Keratinocyte (primary cell): ENCODE results near the gene CPEB3.

Source experiments
- CTCF ChIP-seq, 3 experiments: IDR thresholded peaks in 1 of 3; conservative IDR thresholded peaks in 1 of 3; optimal IDR thresholded peaks in 1 of 3; 2 replicates in 2 of 3; 3 replicates in 1 of 3; pipeline versions ENCODE3 to v1.5.1; 2011; ENCODE audit warnings: low read length in 3 of 3, mild to moderate bottlenecking in 3 of 3, moderate library complexity in 2 of 3, control low read depth in 1 of 3, inconsistent platforms in 1 of 3; ENCODE audit not compliant: insufficient read depth in 2 of 3; ENCODE audit errors: extremely low read depth in 1 of 3
- EZH2 ChIP-seq: IDR thresholded peaks from one replicate; pipeline ENCODE4 v1.6.1; 2012; ENCODE audit warnings: inconsistent platforms, mild to moderate bottlenecking, low read length, moderate library complexity

GRCh38 chr10:92079003-92079402, 211.9 kb downstream of the CPEB3 start:
- no peak for TF ChIP-seq CTCF (optimal IDR thresholded peaks at IDR 0.05 in 1 of 3, IDR thresholded peaks at IDR 0.05 in 1 of 3, conservative IDR thresholded peaks at IDR 0.05 in 1 of 3; ENCODE audit: extremely low read depth in 1 of 3, insufficient read depth in 2 of 3, low read length in 3 of 3)
- TF ChIP-seq EZH2: no peak
